ENCODE results near the gene TMPRSS11B.
"Not testable (repeated sequence)": the region's sequence is repeated elsewhere in the genome, so short reads cannot be mapped to it uniquely, and the experiment has no call there.

TMPRSS11B gene

DNA sequence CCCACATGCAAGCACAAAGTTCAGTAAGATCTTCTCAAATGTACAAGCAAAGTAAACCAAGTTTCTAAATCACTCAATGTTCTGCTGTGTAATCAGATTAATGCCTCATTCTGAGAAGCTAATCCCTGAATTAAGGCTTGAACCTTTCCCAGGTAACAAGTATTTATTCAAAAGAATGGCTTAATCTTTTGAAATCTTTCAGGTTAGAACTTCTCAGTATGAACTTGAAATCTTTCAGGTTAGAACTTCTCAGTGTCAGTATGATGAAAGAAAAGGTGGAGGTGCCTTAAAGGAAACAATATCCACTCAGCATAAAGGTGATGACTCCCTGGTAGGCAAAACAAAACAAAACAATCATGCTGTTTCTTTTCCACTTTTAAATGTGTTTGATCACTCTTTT is 29.0 kb downstream of the TMPRSS11B start:
- DNase-seq = no peak

- DNase-seq = no peak
Measured at GRCh38 chr4:68209003-68209402, 36.5 kb downstream of the TMPRSS11B start.

DNA sequence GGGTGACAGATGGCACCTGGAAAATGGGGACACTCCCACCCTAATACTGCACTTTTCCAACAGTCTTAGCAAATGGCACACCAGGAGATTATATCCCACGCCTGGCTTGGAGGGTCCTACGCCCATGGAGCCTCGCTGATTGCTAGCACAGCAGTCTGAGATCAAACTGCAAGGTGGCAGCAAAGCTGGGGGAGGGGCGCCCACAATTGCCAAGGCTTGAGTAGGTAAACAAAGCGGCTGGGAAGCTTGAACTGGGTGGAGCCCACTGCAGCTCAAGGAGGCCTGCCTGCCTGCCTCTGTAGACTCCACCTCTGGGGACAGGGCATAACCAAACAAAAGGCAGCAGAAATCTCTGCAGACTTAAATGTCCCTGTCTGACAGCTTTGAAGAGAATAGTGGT is 51.2 kb downstream of the TMPRSS11B start:
- not testable (repeated sequence) for DNase-seq

DNA sequence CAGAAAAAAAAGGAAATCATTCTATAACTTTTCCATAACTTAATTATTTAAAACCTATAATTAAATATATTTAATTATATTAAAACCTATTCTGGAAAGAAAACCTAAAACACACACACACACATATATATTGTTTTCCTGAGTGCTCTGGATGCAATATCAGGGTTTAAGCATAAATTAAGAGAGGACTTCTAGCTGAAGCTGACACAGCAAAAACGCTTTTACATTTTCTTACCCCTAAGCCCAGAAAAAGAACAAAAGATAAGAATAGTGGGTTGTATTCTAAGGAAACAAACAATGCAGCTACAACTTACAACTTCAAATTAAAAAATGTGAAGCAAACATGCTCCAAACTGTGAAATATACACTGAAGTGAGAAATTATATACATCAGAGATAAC is 52.3 kb downstream of the TMPRSS11B start:
- DNase-seq = no peak

DNA sequence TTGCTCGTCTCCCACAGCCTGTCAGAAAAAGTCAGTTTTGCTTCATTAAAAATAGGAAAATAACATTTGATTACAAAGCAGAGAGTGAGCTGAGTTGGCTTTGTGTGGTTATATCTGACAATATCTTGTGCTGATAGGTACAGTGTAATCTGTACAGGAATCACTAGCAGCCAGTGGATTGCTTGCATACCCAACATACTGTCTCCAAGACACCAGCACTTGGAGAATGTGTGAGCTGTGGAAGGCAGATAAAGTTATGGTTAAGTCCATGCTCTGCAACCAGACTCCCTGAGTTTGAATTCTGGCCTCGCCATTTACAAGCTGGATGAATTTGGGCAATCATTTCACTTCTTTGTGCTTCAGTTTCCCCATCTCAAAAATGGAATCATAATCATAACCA is 58.3 kb downstream of the TMPRSS11B start:
- no peak for DNase-seq

DNA sequence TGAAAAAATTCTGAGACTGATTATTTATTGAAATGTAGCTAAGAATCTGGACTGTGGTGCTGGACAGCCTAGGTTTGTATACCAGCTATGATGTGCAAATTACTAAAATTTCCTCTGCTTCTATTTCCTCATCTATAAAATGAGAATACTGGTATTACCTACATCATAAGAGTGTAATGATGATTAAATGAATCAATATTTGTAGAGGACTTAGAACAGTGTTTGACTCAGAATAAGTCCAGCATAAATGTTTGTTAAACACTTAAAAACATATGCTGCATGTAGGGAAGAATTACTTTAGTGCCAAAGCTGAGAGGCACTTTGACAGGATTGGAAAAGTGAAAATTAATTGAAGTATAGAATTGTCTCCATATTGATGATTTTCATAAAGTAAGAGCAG is 60.6 kb downstream of the TMPRSS11B start:
- no peak for DNase-seq

- DNase-seq = no peak
Measured at GRCh38 chr4:68183417-68183816, 62.1 kb downstream of the TMPRSS11B start.

GRCh38 chr4:68182382-68182820 is 63.1 kb downstream of the TMPRSS11B start:
- no peak for DNase-seq

GRCh38 chr4:68180849-68181526 is 64.5 kb downstream of the TMPRSS11B start:
- DNase-seq = no peak

- DNase-seq = no peak
Measured at GRCh38 chr4:68176904-68177303, 68.6 kb downstream of the TMPRSS11B start.
